Activated naive CD8-positive, alpha-beta T cell treated with anti-CD3 and anti-CD28 coated beads, Interleukin-2, amount 50 U/mL, for 16 hours (primary cell): ENCODE results near the gene PHACTR1.

Experiments used
- DNase-seq: peaks from one replicate; pipeline ENCODE4 v3.0.0-alpha.2; 2020; ENCODE audit warnings: low read depth, low spot score

Gene PHACTR1

GRCh38 chr6:13285705-13286104 is 569.1 kb downstream of the PHACTR1 start:
- no peak for DNase-seq

GRCh38 chr6:13286181-13286580 is 569.6 kb downstream of the PHACTR1 start:
- DNase-seq: no peak

GRCh38 chr6:13287104-13287503 is 570.5 kb downstream of the PHACTR1 start:
- no peak for DNase-seq

GRCh38 chr6:13288481-13288880 is 571.9 kb downstream of the PHACTR1 start:
- DNase-seq: no peak

- DNase-seq: no peak
These were observed 572.4 kb downstream of the PHACTR1 start for GRCh38 chr6:13288969-13289391.

- no peak for DNase-seq
These were observed 573.3 kb downstream of the PHACTR1 start for GRCh38 chr6:13289789-13290318.

- DNase-seq: no peak
These were observed 573.8 kb downstream of the PHACTR1 start for GRCh38 chr6:13290335-13290734.

- no peak for DNase-seq
These were observed 576.2 kb downstream of the PHACTR1 start for GRCh38 chr6:13292774-13293173.

GRCh38 chr6:13294499-13295069 is 578.0 kb downstream of the PHACTR1 start:
- no peak for DNase-seq

- DNase-seq: no peak
These were observed 579.0 kb downstream of the PHACTR1 start for GRCh38 chr6:13295576-13295975.

GRCh38 chr6:13296536-13296997 is 580.0 kb downstream of the PHACTR1 start:
- DNase-seq: no peak

- DNase-seq: no peak
These were observed 580.8 kb downstream of the PHACTR1 start for GRCh38 chr6:13297391-13297790.

GRCh38 chr6:13298446-13298845 is 581.9 kb downstream of the PHACTR1 start:
- DNase-seq: no peak

GRCh38 chr6:13299403-13299821 is 582.8 kb downstream of the PHACTR1 start:
- DNase-seq: no peak

GRCh38 chr6:13299918-13300317 is 583.4 kb downstream of the PHACTR1 start:
- no peak for DNase-seq

GRCh38 chr6:13300643-13301590 is 584.4 kb downstream of the PHACTR1 start:
- DNase-seq: no peak

- no peak for DNase-seq
These were observed 585.7 kb downstream of the PHACTR1 start for GRCh38 chr6:13302291-13302690.

- DNase-seq: no peak
These were observed 586.4 kb downstream of the PHACTR1 start for GRCh38 chr6:13302751-13303667.

GRCh38 chr6:13303668-13304017 is 587.1 kb downstream of the PHACTR1 start:
- DNase-seq: no peak

GRCh38 chr6:13304101-13304500 is 587.5 kb downstream of the PHACTR1 start:
- DNase-seq: no peak

- DNase-seq: no peak
These were observed 588.2 kb downstream of the PHACTR1 start for GRCh38 chr6:13304580-13305260.
